ENCODE results near the gene TMEM209.

DNA sequence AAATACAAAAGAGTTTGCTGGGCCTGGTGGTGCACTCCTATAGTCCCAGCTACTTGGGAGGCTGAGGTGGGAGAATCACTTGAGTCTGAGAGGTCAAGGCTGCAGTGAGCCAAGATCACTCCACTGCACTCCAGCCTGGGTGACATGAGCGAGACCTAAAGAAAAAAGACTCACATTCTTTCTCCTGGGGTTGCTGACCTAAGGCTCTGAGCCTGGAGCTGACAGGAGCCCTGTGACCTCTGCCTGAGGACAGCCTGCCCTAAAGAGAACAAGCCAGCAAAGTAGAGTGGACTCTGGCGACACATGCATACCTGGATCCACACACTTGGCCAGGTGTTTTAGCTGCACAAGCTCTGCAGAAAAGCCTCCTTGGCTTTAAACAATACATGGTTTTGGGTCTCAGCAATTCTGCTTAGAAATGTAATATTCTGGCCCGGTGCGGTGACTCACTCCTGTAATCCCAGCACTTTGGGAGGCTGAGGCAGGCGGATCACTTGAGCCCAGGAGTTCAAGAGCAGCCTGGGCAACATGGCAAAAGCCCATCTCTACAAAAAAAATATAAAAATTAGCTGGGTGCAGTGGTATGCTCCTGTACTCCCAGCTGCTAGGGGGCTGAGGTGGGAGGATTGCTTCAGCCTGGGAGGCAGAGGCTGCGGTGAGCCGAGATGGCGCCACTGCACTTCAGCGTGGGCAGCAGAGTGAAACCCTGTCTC, 58.4 kb downstream of the TMEM209 start:
- TF ChIP-seq, protein P1, sequence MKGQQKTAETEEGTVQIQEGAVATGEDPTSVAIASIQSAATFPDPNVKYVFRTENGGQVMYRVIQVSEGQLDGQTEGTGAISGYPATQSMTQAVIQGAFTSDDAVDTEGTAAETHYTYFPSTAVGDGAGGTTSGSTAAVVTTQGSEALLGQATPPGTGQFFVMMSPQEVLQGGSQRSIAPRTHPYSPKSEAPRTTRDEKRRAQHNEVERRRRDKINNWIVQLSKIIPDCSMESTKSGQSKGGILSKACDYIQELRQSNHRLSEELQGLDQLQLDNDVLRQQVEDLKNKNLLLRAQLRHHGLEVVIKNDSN (CRISPR knock-in tag; IDR thresholded peaks at IDR 0.05), result no peak
- TF ChIP-seq KAT7 (CRISPR knock-in tag; IDR thresholded peaks at IDR 0.05; ENCODE audit: borderline replicate concordance) (no peak), NFE2L1 (CRISPR knock-in tag; IDR thresholded peaks at IDR 0.05) (no peak), GTF2I (CRISPR knock-in tag; conservative IDR thresholded peaks at IDR 0.05) (no peak), ZNF317 (CRISPR knock-in tag; IDR thresholded peaks at IDR 0.05; ENCODE audit: borderline replicate concordance, low read depth) (no peak)
- TF ChIP-seq, protein P2, sequence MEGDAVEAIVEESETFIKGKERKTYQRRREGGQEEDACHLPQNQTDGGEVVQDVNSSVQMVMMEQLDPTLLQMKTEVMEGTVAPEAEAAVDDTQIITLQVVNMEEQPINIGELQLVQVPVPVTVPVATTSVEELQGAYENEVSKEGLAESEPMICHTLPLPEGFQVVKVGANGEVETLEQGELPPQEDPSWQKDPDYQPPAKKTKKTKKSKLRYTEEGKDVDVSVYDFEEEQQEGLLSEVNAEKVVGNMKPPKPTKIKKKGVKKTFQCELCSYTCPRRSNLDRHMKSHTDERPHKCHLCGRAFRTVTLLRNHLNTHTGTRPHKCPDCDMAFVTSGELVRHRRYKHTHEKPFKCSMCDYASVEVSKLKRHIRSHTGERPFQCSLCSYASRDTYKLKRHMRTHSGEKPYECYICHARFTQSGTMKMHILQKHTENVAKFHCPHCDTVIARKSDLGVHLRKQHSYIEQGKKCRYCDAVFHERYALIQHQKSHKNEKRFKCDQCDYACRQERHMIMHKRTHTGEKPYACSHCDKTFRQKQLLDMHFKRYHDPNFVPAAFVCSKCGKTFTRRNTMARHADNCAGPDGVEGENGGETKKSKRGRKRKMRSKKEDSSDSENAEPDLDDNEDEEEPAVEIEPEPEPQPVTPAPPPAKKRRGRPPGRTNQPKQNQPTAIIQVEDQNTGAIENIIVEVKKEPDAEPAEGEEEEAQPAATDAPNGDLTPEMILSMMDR (IDR thresholded peaks at IDR 0.05), result no peak
- TF ChIP-seq, protein P3, sequence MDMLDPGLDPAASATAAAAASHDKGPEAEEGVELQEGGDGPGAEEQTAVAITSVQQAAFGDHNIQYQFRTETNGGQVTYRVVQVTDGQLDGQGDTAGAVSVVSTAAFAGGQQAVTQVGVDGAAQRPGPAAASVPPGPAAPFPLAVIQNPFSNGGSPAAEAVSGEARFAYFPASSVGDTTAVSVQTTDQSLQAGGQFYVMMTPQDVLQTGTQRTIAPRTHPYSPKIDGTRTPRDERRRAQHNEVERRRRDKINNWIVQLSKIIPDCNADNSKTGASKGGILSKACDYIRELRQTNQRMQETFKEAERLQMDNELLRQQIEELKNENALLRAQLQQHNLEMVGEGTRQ (CRISPR knock-in tag; IDR thresholded peaks at IDR 0.05), result no peak
- TF ChIP-seq, protein P4, sequence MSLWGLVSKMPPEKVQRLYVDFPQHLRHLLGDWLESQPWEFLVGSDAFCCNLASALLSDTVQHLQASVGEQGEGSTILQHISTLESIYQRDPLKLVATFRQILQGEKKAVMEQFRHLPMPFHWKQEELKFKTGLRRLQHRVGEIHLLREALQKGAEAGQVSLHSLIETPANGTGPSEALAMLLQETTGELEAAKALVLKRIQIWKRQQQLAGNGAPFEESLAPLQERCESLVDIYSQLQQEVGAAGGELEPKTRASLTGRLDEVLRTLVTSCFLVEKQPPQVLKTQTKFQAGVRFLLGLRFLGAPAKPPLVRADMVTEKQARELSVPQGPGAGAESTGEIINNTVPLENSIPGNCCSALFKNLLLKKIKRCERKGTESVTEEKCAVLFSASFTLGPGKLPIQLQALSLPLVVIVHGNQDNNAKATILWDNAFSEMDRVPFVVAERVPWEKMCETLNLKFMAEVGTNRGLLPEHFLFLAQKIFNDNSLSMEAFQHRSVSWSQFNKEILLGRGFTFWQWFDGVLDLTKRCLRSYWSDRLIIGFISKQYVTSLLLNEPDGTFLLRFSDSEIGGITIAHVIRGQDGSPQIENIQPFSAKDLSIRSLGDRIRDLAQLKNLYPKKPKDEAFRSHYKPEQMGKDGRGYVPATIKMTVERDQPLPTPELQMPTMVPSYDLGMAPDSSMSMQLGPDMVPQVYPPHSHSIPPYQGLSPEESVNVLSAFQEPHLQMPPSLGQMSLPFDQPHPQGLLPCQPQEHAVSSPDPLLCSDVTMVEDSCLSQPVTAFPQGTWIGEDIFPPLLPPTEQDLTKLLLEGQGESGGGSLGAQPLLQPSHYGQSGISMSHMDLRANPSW (CRISPR knock-in tag; conservative IDR thresholded peaks at IDR 0.05; ENCODE audit: low read depth), result no peak
- TF ChIP-seq, protein P5, sequence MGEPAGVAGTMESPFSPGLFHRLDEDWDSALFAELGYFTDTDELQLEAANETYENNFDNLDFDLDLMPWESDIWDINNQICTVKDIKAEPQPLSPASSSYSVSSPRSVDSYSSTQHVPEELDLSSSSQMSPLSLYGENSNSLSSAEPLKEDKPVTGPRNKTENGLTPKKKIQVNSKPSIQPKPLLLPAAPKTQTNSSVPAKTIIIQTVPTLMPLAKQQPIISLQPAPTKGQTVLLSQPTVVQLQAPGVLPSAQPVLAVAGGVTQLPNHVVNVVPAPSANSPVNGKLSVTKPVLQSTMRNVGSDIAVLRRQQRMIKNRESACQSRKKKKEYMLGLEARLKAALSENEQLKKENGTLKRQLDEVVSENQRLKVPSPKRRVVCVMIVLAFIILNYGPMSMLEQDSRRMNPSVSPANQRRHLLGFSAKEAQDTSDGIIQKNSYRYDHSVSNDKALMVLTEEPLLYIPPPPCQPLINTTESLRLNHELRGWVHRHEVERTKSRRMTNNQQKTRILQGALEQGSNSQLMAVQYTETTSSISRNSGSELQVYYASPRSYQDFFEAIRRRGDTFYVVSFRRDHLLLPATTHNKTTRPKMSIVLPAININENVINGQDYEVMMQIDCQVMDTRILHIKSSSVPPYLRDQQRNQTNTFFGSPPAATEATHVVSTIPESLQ (CRISPR knock-in tag; IDR thresholded peaks at IDR 0.05), result no peak
